Fibroblast of mammary gland (primary cell): Measurements from ENCODE around the gene CEMIP2.
A peak's percentile ranks its signal among the peaks of the same experiment; 100 is the strongest.

ENCODE experiments used
- DNase-seq: peaks from one replicate; pipeline ENCODE4 v3.0.0-alpha.2; 2010; ENCODE audit warnings: low read depth
- H3K4me3 ChIP-seq: 2 replicates; pipeline ENCODE4 v1.5.1; 2011; ENCODE audit warnings: low read depth, mild to moderate bottlenecking, low read length, moderate library complexity; ENCODE audit not compliant: control insufficient read depth
- CTCF ChIP-seq: conservative IDR thresholded peaks from 2 replicates; pipeline ENCODE4 v1.5.1; 2011; ENCODE audit warnings: low read depth, low read length, inconsistent platforms; ENCODE audit not compliant: control insufficient read depth, insufficient read depth

CEMIP2 gene

GRCh38 chr9:71725590-71726338, 42.5 kb downstream of the CEMIP2 start:
- H3K4me3 ChIP-seq, result no peak overlapping the region
- TF ChIP-seq CTCF, result no peak
- DNase-seq, result peak; percentile 83

GRCh38 chr9:71721855-71722254, 46.5 kb downstream of the CEMIP2 start:
- no peak overlapping the region for H3K4me3 ChIP-seq
- no peak for TF ChIP-seq CTCF
- DNase-seq, result peak; percentile 33

GRCh38 chr9:71719562-71719961, 48.8 kb downstream of the CEMIP2 start:
- no peak for TF ChIP-seq CTCF
- peak; percentile 90 for DNase-seq
- no peak overlapping the region for H3K4me3 ChIP-seq

- DNase-seq, result no peak
- no peak for TF ChIP-seq CTCF
- H3K4me3 ChIP-seq, result no peak overlapping the region
Observed at GRCh38 chr9:71719088-71719487, 49.2 kb downstream of the CEMIP2 start.

- peak; percentile 53 for TF ChIP-seq CTCF
- no peak overlapping the region for H3K4me3 ChIP-seq
- DNase-seq, result peak; percentile 19
Observed at GRCh38 chr9:71716138-71716909, 52.0 kb downstream of the CEMIP2 start.

GRCh38 chr9:71710856-71711255, 57.5 kb downstream of the CEMIP2 start:
- no peak for DNase-seq
- H3K4me3 ChIP-seq, result no peak overlapping the region
- TF ChIP-seq CTCF, result no peak
